NT2/D1 (cell line): ENCODE data around the gene HSPD1.

Experiments used
- DNase-seq: peaks from one replicate; pipeline ENCODE4 v3.0.0-alpha.2; 2011; ENCODE audit warnings: low read depth, low spot score
- H3K27me3 ChIP-seq: 2 replicates; pipeline ENCODE4 v1.6.0; 2011; ENCODE audit warnings: mild to moderate bottlenecking; ENCODE audit not compliant: insufficient read length, insufficient read depth
- H3K36me3 ChIP-seq: 2 replicates; pipeline ENCODE4 v1.6.1; 2011; ENCODE audit warnings: mild to moderate bottlenecking, low read length, mixed read lengths; ENCODE audit not compliant: insufficient read depth, insufficient read length
- H3K4me1 ChIP-seq: 2 replicates; pipeline ENCODE4 v1.5.1; 2011; ENCODE audit not compliant: insufficient read depth, insufficient read length
- H3K4me3 ChIP-seq: 2 replicates; pipeline ENCODE4 v1.5.1; 2011; ENCODE audit warnings: low read depth; ENCODE audit not compliant: insufficient read length
- H3K9ac ChIP-seq: 2 replicates; pipeline ENCODE4 v1.6.0; 2011; ENCODE audit warnings: low read depth; ENCODE audit not compliant: insufficient read length
- H3K9me3 ChIP-seq: 2 replicates; pipeline ENCODE4 v1.5.1; 2011; ENCODE audit warnings: mild to moderate bottlenecking, low read length; ENCODE audit not compliant: insufficient read depth
- SUZ12 ChIP-seq: IDR thresholded peaks from 2 replicates; pipeline ENCODE4 v1.6.1; 2011; ENCODE audit not compliant: insufficient read length, insufficient read depth; ENCODE audit errors: extremely low read depth
- YY1 ChIP-seq: IDR thresholded peaks from 2 replicates; pipeline ENCODE4 v1.6.1; 2011; ENCODE audit not compliant: insufficient read length, insufficient read depth
- ZNF274 ChIP-seq: IDR thresholded peaks from 2 replicates; pipeline ENCODE4 v1.6.1; 2011; ENCODE audit warnings: mild to moderate bottlenecking, low read depth, low read length

The HSPD1 gene

DNA sequence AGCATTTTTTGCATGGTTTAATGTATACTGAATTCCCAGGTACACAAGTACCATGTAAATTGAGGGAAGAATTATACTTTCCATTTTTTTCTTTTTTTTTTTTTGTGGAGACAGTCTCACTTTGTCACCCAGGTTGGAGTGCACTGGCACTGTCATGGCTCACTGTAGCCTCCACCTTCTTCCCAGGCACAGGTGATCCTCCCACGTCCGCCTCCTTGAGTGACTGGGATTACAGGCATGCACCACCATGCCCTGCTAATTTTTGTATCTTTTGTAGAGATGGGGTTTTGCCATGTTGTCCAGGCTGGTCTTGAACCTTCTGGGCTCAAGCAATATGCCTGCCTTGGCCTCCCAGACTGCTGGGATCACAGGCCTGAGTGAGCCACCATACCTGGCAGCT lies 4.4 kb upstream of the HSPD1 start:
- no peak overlapping the region for H3K9ac ChIP-seq
- H3K4me1 ChIP-seq: no peaks in the 10 kb centered on the region
- no peaks in the 10 kb centered on the region for H3K9me3 ChIP-seq
- no peaks in the 10 kb centered on the region for H3K27me3 ChIP-seq
- DNase-seq: no peak
- TF ChIP-seq YY1: no peak
- TF ChIP-seq ZNF274: no peak
- TF ChIP-seq SUZ12: no peak
- no peak overlapping the region for H3K4me3 ChIP-seq
- H3K36me3 ChIP-seq: peaks cover 71% of the 10 kb centered on the region

DNA sequence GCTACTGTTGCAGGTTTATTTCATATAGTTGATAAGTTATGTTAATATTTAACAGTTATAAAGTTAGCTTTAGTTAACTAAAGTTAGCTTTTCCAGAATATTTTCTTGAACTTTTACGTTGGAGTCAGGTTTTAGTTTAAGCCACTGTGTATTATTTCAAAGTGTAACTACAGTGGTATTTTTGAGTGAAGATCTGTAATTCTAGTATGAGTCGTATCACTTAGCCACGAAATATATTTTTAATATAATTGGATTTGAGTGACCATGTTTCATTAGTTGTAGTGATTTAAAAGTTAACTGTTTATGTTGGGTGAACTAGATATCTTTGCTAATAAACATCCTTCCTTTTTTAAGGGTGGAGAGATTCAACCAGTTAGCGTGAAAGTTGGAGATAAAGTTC lies 3.0 kb upstream of the HSPD1 start:
- Histone ChIP-seq H3K4me3 (peak overlapping the region; percentile 94), H3K9ac (no peak overlapping the region), H3K4me1 (no peaks in the 10 kb centered on the region), H3K9me3 (no peaks in the 10 kb centered on the region), H3K27me3 (no peaks in the 10 kb centered on the region), H3K36me3 (peaks cover 79% of the 10 kb centered on the region)
- DNase-seq: no peak
- TF ChIP-seq ZNF274 (no peak), SUZ12 (no peak), YY1 (no peak)

DNA sequence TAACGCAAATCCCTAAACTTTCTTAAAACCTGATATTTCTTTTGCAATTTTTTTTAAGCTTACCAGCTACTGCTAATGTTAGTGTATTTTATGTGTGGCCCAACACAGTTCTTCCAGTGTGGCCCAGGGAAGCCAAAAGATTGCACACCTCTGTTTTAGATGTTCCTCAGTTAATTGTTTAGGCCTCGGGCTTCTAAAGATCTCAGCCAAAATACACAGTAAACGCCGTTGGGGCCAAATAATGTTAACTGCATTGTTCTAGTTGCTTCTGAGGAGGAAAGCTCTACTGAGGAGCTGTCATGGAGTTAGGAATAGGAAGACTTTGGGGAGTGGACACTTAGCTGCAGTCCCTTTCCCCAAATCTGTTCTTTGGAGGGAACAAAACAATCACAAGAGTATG lies 2.6 kb upstream of the HSPD1 start:
- Histone ChIP-seq H3K27me3 (no peaks in the 10 kb centered on the region), H3K4me1 (no peaks in the 10 kb centered on the region), H3K36me3 (peaks cover 84% of the 10 kb centered on the region), H3K4me3 (peak overlapping the region; percentile 94), H3K9ac (peak overlapping the region; percentile 65), H3K9me3 (no peaks in the 10 kb centered on the region)
- no peak for DNase-seq
- TF ChIP-seq ZNF274: no peak
- no peak for TF ChIP-seq YY1
- no peak for TF ChIP-seq SUZ12

DNA sequence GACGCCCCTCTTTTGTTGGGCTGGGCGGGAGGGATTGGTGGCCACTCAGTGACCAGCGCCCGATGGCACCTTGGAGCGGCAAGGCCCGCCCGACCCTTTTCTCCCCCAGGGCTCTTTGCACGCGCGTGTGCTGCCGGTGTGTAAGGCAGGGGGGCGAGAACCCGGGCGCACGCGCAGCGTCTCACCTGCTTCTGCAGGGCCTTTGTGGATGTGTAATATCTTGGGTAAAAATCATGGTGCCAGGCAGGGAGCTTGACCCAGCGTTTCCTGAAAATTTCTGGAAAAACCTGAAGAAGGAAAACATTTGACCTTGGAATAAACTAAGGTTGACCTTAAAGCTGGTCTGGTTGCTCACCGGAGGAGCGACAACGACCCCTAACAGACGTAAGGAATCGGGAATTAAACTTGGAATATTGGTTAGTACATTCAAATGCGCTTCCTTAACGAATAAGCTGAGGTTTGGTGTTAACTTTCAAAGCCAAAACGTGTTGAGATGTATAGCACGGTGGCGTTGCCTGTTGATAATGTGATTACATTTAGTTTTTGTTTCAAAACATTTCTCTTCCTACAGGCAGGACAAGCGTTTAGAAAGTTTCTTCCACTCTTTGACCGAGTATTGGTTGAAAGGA lies 977 bp upstream of the HSPD1 start:
- H3K4me3 ChIP-seq: peak overlapping the region; percentile 94
- H3K36me3 ChIP-seq: peaks cover 87% of the 10 kb centered on the region
- TF ChIP-seq SUZ12 (no peak), ZNF274 (no peak), YY1 (no peak)
- H3K9me3 ChIP-seq: no peaks in the 10 kb centered on the region
- no peaks in the 10 kb centered on the region for H3K4me1 ChIP-seq
- DNase-seq: no peak
- H3K27me3 ChIP-seq: no peaks in the 10 kb centered on the region
- H3K9ac ChIP-seq: peak overlapping the region; percentile 98

DNA sequence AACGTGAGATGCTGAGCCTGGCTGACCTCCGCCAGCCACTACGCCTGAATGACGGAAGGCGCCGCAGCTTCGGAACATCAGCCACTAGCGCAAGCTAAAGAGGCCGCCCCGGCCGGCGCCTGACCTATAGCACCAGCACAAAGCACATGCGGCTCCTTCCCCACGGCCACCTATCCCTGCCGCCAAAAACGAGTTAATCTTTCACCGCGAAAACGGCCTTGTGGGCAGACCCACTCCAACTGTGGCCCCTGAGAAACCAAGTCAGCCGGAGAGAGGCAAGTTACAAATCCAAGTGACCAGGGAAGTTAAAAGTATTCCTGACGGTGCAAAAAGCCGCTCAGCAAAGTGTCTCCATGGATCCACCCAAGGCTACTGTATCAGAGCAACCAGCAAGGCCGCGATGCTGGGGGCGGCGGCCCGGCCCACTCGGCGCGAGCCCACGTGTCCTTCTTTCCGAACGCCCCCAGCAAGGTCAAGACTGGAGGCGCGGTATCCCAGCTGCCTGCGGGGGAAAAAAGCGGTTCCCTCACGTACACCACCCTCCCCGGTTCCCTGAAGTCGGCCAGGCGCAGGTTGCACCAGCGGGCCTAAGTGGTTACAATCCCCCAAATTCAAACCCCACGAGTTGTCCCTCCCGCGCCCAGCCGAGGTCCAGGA lies 575 bp downstream of the HSPD1 start:
- DNase-seq: no peak
- H3K36me3 ChIP-seq: peaks cover 88% of the 10 kb centered on the region

DNA sequence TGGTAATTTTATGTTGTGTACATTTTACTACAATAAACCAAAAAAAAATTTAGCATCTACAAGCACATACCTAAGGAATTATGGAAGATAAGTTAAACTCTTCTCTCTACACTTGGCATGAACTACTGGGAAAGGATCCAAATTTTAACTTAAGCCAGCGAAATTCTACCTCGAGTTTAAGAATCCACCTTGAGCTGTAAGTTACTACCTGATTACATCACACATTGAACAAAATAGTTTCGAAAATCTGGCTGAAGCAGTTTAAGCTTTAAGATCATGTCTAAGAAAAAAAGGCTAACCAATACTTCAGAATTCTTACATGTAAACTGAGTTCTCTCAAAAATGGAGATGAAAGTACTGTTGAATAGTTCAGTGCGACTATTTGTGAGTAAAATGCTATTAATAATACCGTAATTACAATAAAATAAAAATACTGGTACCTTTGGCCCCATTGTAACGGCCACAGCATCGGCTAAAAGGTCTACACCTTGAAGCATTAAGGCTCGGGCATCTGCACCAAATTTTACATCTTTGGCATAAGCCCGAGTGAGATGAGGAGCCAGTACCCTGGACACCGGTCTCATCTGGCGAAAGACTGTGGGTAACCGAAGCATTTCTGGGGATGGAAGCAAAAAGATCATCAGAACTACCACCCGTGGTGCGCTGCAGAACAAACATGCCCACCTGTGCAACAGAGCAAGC lies 1.3 kb downstream of the HSPD1 start:
- H3K27me3 ChIP-seq: no peaks in the 10 kb centered on the region
- no peak for DNase-seq
- peak overlapping the region; percentile 94 for H3K4me3 ChIP-seq
- H3K9me3 ChIP-seq: no peaks in the 10 kb centered on the region
- TF ChIP-seq SUZ12: no peak
- TF ChIP-seq YY1: no peak
- no peak for TF ChIP-seq ZNF274
- peaks cover 88% of the 10 kb centered on the region for H3K36me3 ChIP-seq
- H3K4me1 ChIP-seq: no peaks in the 10 kb centered on the region
- H3K9ac ChIP-seq: peak overlapping the region; percentile 98

More for the DNA sequence above, 575 bp downstream of the HSPD1 start:
- no peaks in the 10 kb centered on the region for H3K27me3 ChIP-seq
- H3K4me1 ChIP-seq: no peaks in the 10 kb centered on the region
- peak overlapping the region; percentile 98 for H3K9ac ChIP-seq
- peak overlapping the region; percentile 94 for H3K4me3 ChIP-seq
- no peaks in the 10 kb centered on the region for H3K9me3 ChIP-seq
- no peak for TF ChIP-seq SUZ12
- TF ChIP-seq YY1: no peak
- TF ChIP-seq ZNF274: no peak

DNA sequence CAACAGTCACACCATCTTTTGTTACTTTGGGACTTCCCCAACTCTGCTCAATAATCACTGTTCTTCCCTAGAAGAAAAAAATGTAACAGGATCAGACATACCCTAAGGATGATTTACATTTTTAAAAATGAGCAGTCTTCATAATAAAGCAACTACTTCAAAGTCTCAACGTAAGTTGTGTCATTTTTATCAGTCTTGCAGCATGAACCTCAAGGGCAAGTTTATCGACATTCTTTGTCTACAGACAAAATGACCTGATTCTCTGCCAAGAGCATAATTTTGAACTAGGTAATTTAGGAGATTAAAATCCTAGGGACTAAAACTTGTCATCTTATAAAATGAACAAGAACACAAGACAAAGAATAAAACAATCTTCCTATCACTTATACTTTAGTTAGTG lies 2.3 kb downstream of the HSPD1 start:
- no peaks in the 10 kb centered on the region for H3K4me1 ChIP-seq
- H3K9me3 ChIP-seq: no peaks in the 10 kb centered on the region
- peak overlapping the region; percentile 98 for H3K9ac ChIP-seq
- peaks cover 88% of the 10 kb centered on the region for H3K36me3 ChIP-seq
- H3K4me3 ChIP-seq: peak overlapping the region; percentile 94
- TF ChIP-seq ZNF274 (no peak), YY1 (no peak), SUZ12 (no peak)
- H3K27me3 ChIP-seq: no peaks in the 10 kb centered on the region
- no peak for DNase-seq
